ENCODE measurements around the gene SLC11A1. TPM values are rescaled to one million over a fixed set of nuclear protein-coding genes. Genes with fewer than 3 reads are reported as not detected.

Gene SLC11A1
- total RNA-seq, 1 donor from 2014 or later = 0.89 TPM

- no peak for ATAC-seq (ENCODE audit: low read depth)
- POLR2A ChIA-PET = interaction anchor here (0.5 to 2.8 kb wide), 12 partner anchors 9 to 264 kb away, joined by 3 to 16 read pairs (median 5); partner anchors contain the start of genes BCS1L, SLC11A1, TMBIM1 and ZNF142
- CTCF ChIA-PET = interaction anchor here (1.5 to 2.6 kb wide), 5 partner anchors 39 to 123 kb away, joined by 6 to 20 read pairs (median 11); partner anchors contain the start of genes CATIP and TMBIM1
- Mint-ChIP-seq H3K27ac (peak overlapping the region; percentile 96), H3K4me3 (peak overlapping the region; percentile 92), H3K9me3 (no peaks in the 10 kb centered on the region), H3K4me1 (peaks cover 48% of the 10 kb centered on the region), H3K36me3 (ENCODE audit: low read depth) (peaks cover 2% of the 10 kb centered on the region), H3K27me3 (no peaks in the 10 kb centered on the region)
- no peak for TF ChIP-seq CTCF (IDR thresholded peaks at IDR 0.05)
- DNase-seq = no peak
- intact Hi-C loops (cut with micrococcal nuclease) = loop anchor here (5.0 kb wide), 3 partner anchors 228 to 782 kb away; partner anchors contain the start of genes CNPPD1, CXCR1 and RETREG2
These were observed 13.4 kb downstream of the SLC11A1 start for GRCh38 chr2:218395456-218395825.

GRCh38 chr2:218395826-218396687 is 14.0 kb downstream of the SLC11A1 start:
- ATAC-seq (ENCODE audit: low read depth) (peak; percentile 70), DNase-seq (peak; percentile 88)
- ChIA-PET CTCF (interaction anchor here (0.6 to 2.6 kb wide), 12 partner anchors 26 to 502 kb away, joined by 3 to 20 read pairs (median 6); partner anchors contain the start of genes AAMP, CATIP, PNKD and TMBIM1), POLR2A (interaction anchor here (0.6 to 2.8 kb wide), 19 partner anchors 8 to 780 kb away, joined by 3 to 16 read pairs (median 4); partner anchors contain the start of genes AAMP, ARPC2, BCS1L and CNPPD1)
- peaks cover 2% of the 10 kb centered on the region for H3K36me3 Mint-ChIP-seq (ENCODE audit: low read depth)
- H3K9me3 Mint-ChIP-seq = no peaks in the 10 kb centered on the region
- H3K27ac Mint-ChIP-seq = peak overlapping the region; percentile 96
- peak; percentile 44 for TF ChIP-seq CTCF (IDR thresholded peaks at IDR 0.05)
- H3K27me3 Mint-ChIP-seq = no peaks in the 10 kb centered on the region
- H3K4me3 Mint-ChIP-seq = peak overlapping the region; percentile 92
- peaks cover 51% of the 10 kb centered on the region for H3K4me1 Mint-ChIP-seq
- intact Hi-C loops (cut with micrococcal nuclease) = loop anchor here (1.0 to 5.0 kb wide), 17 partner anchors 10 to 883 kb away; partner anchors contain the start of genes ARPC2, BCS1L, CATIP and CNOT9

GRCh38 chr2:218396688-218397462 is 14.8 kb downstream of the SLC11A1 start:
- DNase-seq (no peak), ATAC-seq (ENCODE audit: low read depth) (no peak)
- no peak for TF ChIP-seq CTCF (IDR thresholded peaks at IDR 0.05)
- intact Hi-C loops (cut with micrococcal nuclease) = loop anchor here (1.0 to 5.0 kb wide), 17 partner anchors 9 to 882 kb away; partner anchors contain the start of genes ARPC2, BCS1L, CATIP and CNOT9
- Mint-ChIP-seq H3K27ac (peak overlapping the region; percentile 96), H3K36me3 (ENCODE audit: low read depth) (peaks cover 5% of the 10 kb centered on the region), H3K9me3 (no peaks in the 10 kb centered on the region), H3K4me1 (peaks cover 59% of the 10 kb centered on the region), H3K4me3 (peak overlapping the region; percentile 92), H3K27me3 (no peaks in the 10 kb centered on the region)
- ChIA-PET POLR2A (interaction anchor here (0.6 to 2.8 kb wide), 22 partner anchors 8 to 856 kb away, joined by 3 to 16 read pairs (median 5); partner anchors contain the start of genes AAMP, ARPC2, CNPPD1 and PNKD), CTCF (interaction anchor here (0.6 to 2.6 kb wide), 15 partner anchors 12 to 501 kb away, joined by 3 to 20 read pairs (median 5); partner anchors contain the start of genes AAMP, CATIP, PNKD and TMBIM1)

GRCh38 chr2:218397463-218397819 is 15.4 kb downstream of the SLC11A1 start:
- Mint-ChIP-seq H3K9me3 (no peaks in the 10 kb centered on the region), H3K36me3 (ENCODE audit: low read depth) (peaks cover 9% of the 10 kb centered on the region), H3K27me3 (no peaks in the 10 kb centered on the region), H3K4me3 (peak overlapping the region; percentile 92), H3K4me1 (peaks cover 62% of the 10 kb centered on the region), H3K27ac (peak overlapping the region; percentile 96)
- DNase-seq (no peak), ATAC-seq (ENCODE audit: low read depth) (no peak)
- POLR2A ChIA-PET = interaction anchor here (0.7 to 2.8 kb wide), 9 partner anchors 30 to 855 kb away, joined by 3 to 16 read pairs (median 6); partner anchors contain the start of genes AAMP, ARPC2, PNKD and TUBA4B
- CTCF ChIA-PET = interaction anchor here (0.8 to 2.6 kb wide), 7 partner anchors 12 to 125 kb away, joined by 3 to 14 read pairs (median 4); partner anchors contain the start of genes CATIP and TMBIM1
- no peak for TF ChIP-seq CTCF (IDR thresholded peaks at IDR 0.05)
- intact Hi-C loops (cut with micrococcal nuclease) = loop anchor here (5.0 kb wide), 3 partner anchors 230 to 780 kb away; partner anchors contain the start of genes CNPPD1, CXCR1 and RETREG2
